ENCODE results near the gene SOX13. TPM values are rescaled to one million over a fixed set of nuclear protein-coding genes. Genes with fewer than 3 reads are reported as not detected.

Gene SOX13
- total RNA-seq, 6 experiments from 2014 or later, result 9.9 to 13.5 (median 11.1) TPM

DNA sequence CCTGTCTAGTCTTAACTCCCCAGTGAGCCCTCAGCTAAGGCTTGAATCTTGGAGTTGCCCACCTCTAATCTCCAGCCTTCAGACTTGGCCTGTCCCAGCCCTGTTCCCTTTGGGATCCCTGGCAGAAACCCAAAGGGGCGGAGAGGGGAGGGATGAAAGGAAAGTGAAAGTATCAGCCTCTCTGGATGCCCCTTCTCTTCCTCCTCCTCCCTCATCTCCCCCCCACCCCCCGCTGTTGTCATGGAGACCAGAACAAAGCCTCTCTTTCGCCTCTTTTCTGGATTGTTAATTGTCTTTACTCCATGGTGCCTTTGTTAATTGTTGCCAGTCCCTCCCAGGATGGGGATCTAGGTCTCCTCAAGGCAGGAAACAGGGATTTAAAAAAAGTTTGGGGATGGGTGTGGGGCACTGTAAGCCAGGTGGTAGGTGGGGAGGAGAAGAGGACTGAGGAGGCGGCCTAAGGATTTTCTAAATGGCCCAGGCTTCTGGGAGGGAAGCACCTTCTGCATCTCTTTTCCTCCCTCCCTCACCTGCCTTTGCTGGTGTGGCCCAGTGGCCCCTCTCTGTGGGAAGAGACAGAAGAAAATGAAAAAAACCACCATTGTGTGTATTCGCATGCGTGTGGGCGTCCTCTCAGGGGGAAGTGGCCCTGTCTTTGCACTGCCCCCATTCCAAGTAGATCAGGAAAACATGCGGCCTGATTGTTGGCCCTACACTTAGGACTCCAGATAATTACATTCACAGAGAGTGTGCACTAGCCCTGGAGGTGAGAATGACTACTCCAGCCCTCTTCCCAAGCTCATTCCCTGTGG is 7.5 kb upstream of the SOX13 start:
- Mint-ChIP-seq H3K4me1 (ENCODE audit: low read depth) (peaks cover 5% of the 10 kb centered on the region; the same call in 1 of the 2 replicates), H3K4me3 (no peak overlapping the region), H3K27ac (no peak overlapping the region), H3K9me3 (no peaks in the 10 kb centered on the region), H3K36me3 (ENCODE audit: low read depth) (no peaks in the 10 kb centered on the region), H3K27me3 (ENCODE audit: insufficient read depth) (peaks cover 20% of the 10 kb centered on the region)
- TF ChIP-seq, protein P1, sequence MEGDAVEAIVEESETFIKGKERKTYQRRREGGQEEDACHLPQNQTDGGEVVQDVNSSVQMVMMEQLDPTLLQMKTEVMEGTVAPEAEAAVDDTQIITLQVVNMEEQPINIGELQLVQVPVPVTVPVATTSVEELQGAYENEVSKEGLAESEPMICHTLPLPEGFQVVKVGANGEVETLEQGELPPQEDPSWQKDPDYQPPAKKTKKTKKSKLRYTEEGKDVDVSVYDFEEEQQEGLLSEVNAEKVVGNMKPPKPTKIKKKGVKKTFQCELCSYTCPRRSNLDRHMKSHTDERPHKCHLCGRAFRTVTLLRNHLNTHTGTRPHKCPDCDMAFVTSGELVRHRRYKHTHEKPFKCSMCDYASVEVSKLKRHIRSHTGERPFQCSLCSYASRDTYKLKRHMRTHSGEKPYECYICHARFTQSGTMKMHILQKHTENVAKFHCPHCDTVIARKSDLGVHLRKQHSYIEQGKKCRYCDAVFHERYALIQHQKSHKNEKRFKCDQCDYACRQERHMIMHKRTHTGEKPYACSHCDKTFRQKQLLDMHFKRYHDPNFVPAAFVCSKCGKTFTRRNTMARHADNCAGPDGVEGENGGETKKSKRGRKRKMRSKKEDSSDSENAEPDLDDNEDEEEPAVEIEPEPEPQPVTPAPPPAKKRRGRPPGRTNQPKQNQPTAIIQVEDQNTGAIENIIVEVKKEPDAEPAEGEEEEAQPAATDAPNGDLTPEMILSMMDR (IDR thresholded peaks at IDR 0.05), result no peak
- no peak for DNase-seq

DNA sequence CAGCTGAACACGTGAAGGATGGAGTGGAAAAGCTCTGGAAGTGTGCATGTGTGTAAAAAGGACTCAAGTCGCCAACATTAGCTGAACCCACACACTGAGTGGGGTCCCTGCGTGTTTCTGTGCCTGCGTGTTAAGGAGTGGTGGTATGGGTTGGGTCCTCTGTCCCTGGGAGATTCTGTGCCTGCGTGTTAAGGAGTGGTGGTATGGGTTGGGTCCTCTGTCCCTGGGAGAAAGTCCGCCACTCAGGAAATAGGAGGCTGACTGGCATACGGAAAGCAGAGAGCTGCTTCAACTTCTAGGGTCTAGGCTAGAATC is 7.0 kb upstream of the SOX13 start:
- Mint-ChIP-seq H3K27ac (no peak overlapping the region), H3K9me3 (no peaks in the 10 kb centered on the region), H3K4me3 (no peak overlapping the region), H3K4me1 (ENCODE audit: low read depth) (peaks cover 5% of the 10 kb centered on the region; the same call in 1 of the 2 replicates), H3K27me3 (ENCODE audit: insufficient read depth) (peaks cover 20% of the 10 kb centered on the region), H3K36me3 (ENCODE audit: low read depth) (no peaks in the 10 kb centered on the region)
- no peak for DNase-seq
- TF ChIP-seq, protein P1 (IDR thresholded peaks at IDR 0.05), result no peak

- no peaks in the 10 kb centered on the region for H3K9me3 Mint-ChIP-seq
- H3K36me3 Mint-ChIP-seq (ENCODE audit: low read depth), result no peaks in the 10 kb centered on the region
- peaks cover 5% of the 10 kb centered on the region; the same call in 1 of the 2 replicates for H3K4me1 Mint-ChIP-seq (ENCODE audit: low read depth)
- H3K4me3 Mint-ChIP-seq, result no peak overlapping the region
- DNase-seq, result no peak
- TF ChIP-seq, protein P1 (IDR thresholded peaks at IDR 0.05), result no peak
- H3K27ac Mint-ChIP-seq, result no peak overlapping the region
- peaks cover 16% of the 10 kb centered on the region for H3K27me3 Mint-ChIP-seq (ENCODE audit: insufficient read depth)
These were observed 5.0 kb upstream of the SOX13 start for GRCh38 chr1:204067935-204068334.

DNA sequence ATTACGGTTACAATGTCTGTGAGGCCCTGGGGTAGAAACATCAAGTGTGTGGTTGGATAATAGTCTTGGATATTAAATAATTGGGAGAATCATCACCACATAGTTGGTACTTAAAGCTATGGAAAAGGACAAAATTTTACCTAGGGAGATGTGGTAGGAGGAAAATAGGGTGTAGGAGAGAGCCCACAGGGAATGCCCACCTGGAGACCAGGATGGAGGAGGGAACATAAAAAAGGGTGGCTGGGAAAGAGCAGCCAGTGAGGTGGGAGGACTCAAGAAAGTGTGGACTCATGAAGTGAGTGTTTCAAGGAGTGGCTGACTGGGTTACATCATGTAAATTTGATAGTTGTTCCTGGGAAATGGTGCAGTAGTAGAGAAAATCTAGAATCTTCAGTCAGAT is 3.0 kb upstream of the SOX13 start:
- H3K27ac Mint-ChIP-seq, result no peak overlapping the region
- H3K27me3 Mint-ChIP-seq (ENCODE audit: insufficient read depth), result peaks cover 18% of the 10 kb centered on the region
- H3K4me3 Mint-ChIP-seq, result no peak overlapping the region
- H3K4me1 Mint-ChIP-seq (ENCODE audit: low read depth), result peaks cover 5% of the 10 kb centered on the region
- TF ChIP-seq, protein P1 (IDR thresholded peaks at IDR 0.05), result no peak
- DNase-seq, result no peak
- H3K9me3 Mint-ChIP-seq, result no peaks in the 10 kb centered on the region
- H3K36me3 Mint-ChIP-seq (ENCODE audit: low read depth), result no peaks in the 10 kb centered on the region

- TF ChIP-seq, protein P1 (IDR thresholded peaks at IDR 0.05), result no peak
- Mint-ChIP-seq H3K27ac (no peak overlapping the region), H3K36me3 (ENCODE audit: low read depth) (no peaks in the 10 kb centered on the region), H3K4me1 (ENCODE audit: low read depth) (peaks cover 8% of the 10 kb centered on the region), H3K4me3 (no peak overlapping the region), H3K27me3 (ENCODE audit: insufficient read depth) (peaks cover 11% of the 10 kb centered on the region), H3K9me3 (no peaks in the 10 kb centered on the region)
- no peak for DNase-seq
These were observed 2.0 kb upstream of the SOX13 start for GRCh38 chr1:204070895-204071294.
